ENCODE measurements around the gene ABHD4. TPM values are rescaled to one million over a fixed set of nuclear protein-coding genes. Genes with fewer than 3 reads are reported as not detected.

ABHD4 gene
- total and polyA plus RNA-seq, 10 of the 15 experiments (the other 5 are each of a cell fraction or from before 2014, with no cell fraction given) = 5.4 to 28.7 (median 10.8) TPM

DNA sequence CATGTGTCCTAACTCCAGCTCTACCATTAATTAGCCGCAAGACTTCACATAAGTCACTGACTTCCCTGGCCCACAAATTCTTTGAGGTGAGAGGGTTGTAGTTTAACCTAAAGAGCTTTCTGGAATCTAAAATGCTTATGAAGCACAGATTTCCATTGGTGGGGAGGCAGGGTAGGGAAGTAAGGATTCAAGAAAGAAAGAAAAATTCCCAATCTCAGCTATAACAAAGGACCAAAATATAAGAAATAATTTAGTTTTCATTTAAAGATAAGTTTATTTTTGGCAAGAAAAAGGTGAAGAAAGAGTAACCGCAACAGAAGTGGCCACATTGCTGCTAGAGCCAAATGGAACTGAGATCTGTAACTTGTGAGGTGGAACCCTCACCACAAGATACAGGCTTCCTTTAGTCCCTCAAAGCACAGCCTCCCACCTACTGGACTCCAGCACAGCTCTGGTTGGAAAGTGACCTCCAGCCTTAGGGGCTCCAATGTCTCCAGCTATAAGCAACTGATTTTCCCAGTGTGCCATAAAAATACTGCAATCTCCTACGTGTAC is 32.6 kb upstream of the ABHD4 start:
- no TSS peak for BruUV-seq (replicated peaks)
- FAIRE-seq (peak; percentile 38), DNase-seq (ENCODE audit: low read depth, low spot score) (peak; percentile 87), ATAC-seq (peak; percentile 58)
- CTCF ChIA-PET = interaction anchor here (0.5 to 12.5 kb wide), 20 partner anchors 5 to 305 kb away, joined by 3 to 236 read pairs (median 4); partner anchors contain the start of gene DAD1
- peak overlapping the region; percentile 24; the same call in 1 of the 2 replicates for H3K4me3 ChIP-seq
- intact Hi-C loops (cut with micrococcal nuclease; ENCODE audit: unreplicated experiment) (loop anchor here (1.0 kb wide), 1 partner anchor 8 kb away; no protein-coding TSS in a partner anchor), in situ Hi-C loops (cut with MboI) (loop anchor here (5.0 kb wide), 2 partner anchors 173 to 248 kb away; no protein-coding TSS in a partner anchor)
- no peak overlapping the region for H2AFZ ChIP-seq (ENCODE audit: control insufficient read depth, low read depth, low read length)
- H3K4me2 ChIP-seq (ENCODE audit: control insufficient read depth, insufficient read depth) = peak overlapping the region; percentile 61
- H4K20me1 ChIP-seq (ENCODE audit: control insufficient read depth, insufficient read depth) = no peaks in the 10 kb centered on the region
- POLR2A ChIA-PET = interaction anchor here (0.6 to 3.1 kb wide), 10 partner anchors 10 to 181 kb away, joined by 3 to 16 read pairs (median 6); no protein-coding TSS in a partner anchor
- peak overlapping the region; percentile 38 for H3K9ac ChIP-seq (ENCODE audit: control insufficient read depth, insufficient read depth, low read length)
- RAD21 ChIA-PET (ENCODE audit: unreplicated experiment) = interaction anchor here (0.6 to 11.3 kb wide), 22 partner anchors 10 to 491 kb away, joined by 3 to 190 read pairs (median 5); partner anchors contain the start of gene DAD1
- peaks cover 0 to 3% of the 10 kb centered on the region in 2 experiments; a peak in 1 of 4 replicates for H3K36me3 ChIP-seq (ENCODE audit: control insufficient read depth in 2 of 2, insufficient read depth in 2 of 2, low read length in 1 of 2)
- no peaks in the 10 kb centered on the region for H3K9me3 ChIP-seq (replicated peaks; ENCODE audit: control insufficient read depth, insufficient read depth, low read length)
- SMC1A ChIA-PET (ENCODE audit: uncharacterized antibody, unreplicated experiment) = interaction anchor here (0.9 to 6.1 kb wide), 22 partner anchors 10 to 331 kb away, joined by 3 to 53 read pairs (median 4); partner anchors contain the start of gene DAD1
- H3K4me1 ChIP-seq (ENCODE audit: control insufficient read depth, insufficient read depth, low read length) = peaks cover 91% of the 10 kb centered on the region
- WGBS (ENCODE audit: insufficient coverage, insufficient replicate concordance, low lambda C conversion rate, missing lambda C conversion rate) = 7% methylated on average over 3 of the region's 3 CpGs
- H3K27ac ChIP-seq (ENCODE audit: control insufficient read depth, insufficient read depth) = peak overlapping the region; percentile 97
- peaks cover 36% of the 10 kb centered on the region for H3K79me2 ChIP-seq (ENCODE audit: control insufficient read depth, insufficient read depth, low read length)
- no peaks in the 10 kb centered on the region for H3K27me3 ChIP-seq (replicated peaks in 1 of 2; ENCODE audit: control insufficient read depth in 2 of 2, insufficient read depth in 2 of 2, low read length in 1 of 2)
- TF ChIP-seq BMI1 (IDR thresholded peaks at IDR 0.05; ENCODE audit: borderline replicate concordance) = 0 out of 2 replicates have a peak, but pooled peaks have one; percentile 6
- TF ChIP-seq NKRF (conservative IDR thresholded peaks at IDR 0.05) = no peak
- TF ChIP-seq, protein P1, sequence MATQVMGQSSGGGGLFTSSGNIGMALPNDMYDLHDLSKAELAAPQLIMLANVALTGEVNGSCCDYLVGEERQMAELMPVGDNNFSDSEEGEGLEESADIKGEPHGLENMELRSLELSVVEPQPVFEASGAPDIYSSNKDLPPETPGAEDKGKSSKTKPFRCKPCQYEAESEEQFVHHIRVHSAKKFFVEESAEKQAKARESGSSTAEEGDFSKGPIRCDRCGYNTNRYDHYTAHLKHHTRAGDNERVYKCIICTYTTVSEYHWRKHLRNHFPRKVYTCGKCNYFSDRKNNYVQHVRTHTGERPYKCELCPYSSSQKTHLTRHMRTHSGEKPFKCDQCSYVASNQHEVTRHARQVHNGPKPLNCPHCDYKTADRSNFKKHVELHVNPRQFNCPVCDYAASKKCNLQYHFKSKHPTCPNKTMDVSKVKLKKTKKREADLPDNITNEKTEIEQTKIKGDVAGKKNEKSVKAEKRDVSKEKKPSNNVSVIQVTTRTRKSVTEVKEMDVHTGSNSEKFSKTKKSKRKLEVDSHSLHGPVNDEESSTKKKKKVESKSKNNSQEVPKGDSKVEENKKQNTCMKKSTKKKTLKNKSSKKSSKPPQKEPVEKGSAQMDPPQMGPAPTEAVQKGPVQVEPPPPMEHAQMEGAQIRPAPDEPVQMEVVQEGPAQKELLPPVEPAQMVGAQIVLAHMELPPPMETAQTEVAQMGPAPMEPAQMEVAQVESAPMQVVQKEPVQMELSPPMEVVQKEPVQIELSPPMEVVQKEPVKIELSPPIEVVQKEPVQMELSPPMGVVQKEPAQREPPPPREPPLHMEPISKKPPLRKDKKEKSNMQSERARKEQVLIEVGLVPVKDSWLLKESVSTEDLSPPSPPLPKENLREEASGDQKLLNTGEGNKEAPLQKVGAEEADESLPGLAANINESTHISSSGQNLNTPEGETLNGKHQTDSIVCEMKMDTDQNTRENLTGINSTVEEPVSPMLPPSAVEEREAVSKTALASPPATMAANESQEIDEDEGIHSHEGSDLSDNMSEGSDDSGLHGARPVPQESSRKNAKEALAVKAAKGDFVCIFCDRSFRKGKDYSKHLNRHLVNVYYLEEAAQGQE (IDR thresholded peaks at IDR 0.05; ENCODE audit: low read depth, low read length) = no peak
- TF ChIP-seq CHD2 (IDR thresholded peaks at IDR 0.05; ENCODE audit: borderline replicate concordance, low read depth, low read length) = peak; percentile 45; the same call in 1 of the 2 replicates
- TF ChIP-seq CREB1 (IDR thresholded peaks at IDR 0.05; ENCODE audit: low read depth) = 0 out of 2 replicates have a peak, but pooled peaks have one; percentile 24
- TF ChIP-seq CUX1 (IDR thresholded peaks at IDR 0.05; ENCODE audit: insufficient replicate concordance, low read depth, low read length) = peak; percentile 79
- TF ChIP-seq ZSCAN29 (IDR thresholded peaks at IDR 0.05) = no peak
- TF ChIP-seq NFIC (IDR thresholded peaks at IDR 0.05; ENCODE audit: low read depth, low read length) = peak; percentile 87
- TF ChIP-seq SMAD1 (IDR thresholded peaks at IDR 0.05; ENCODE audit: low read depth, partially characterized antibody) = peak; percentile 4
- peak; percentile 71 for TF ChIP-seq MEF2A (IDR thresholded peaks at IDR 0.05; ENCODE audit: insufficient read depth, low read depth, low read length)
- TF ChIP-seq NFYA (IDR thresholded peaks at IDR 0.05; ENCODE audit: borderline replicate concordance, low read depth, low read length) = no peak
- peak; percentile 29; the same call in 1 of the 2 replicates for TF ChIP-seq POLR2A (IDR thresholded peaks at IDR 0.05; ENCODE audit: low read depth, low read length)
